DMS153 treated with DMSO at 0.1 percent for 48 hours (cell line): ENCODE measurements around the gene CPEB2.

ENCODE experiments used
- DNase-seq: peaks from one replicate; lab custom pipeline; 2025; ENCODE audit not compliant: unreplicated experiment; lab: John Stamatoyannopoulos, UW

Gene CPEB2

GRCh38 chr4:15117270-15117946 is 115.1 kb downstream of the CPEB2 start:
- DNase-seq, result no peak

- DNase-seq, result no peak
Observed at GRCh38 chr4:15118292-15118691, 116.0 kb downstream of the CPEB2 start.
